Cardiac muscle cell (in vitro differentiated cells and primary cell): Measurements from ENCODE around the gene TP63. TPM values are rescaled to one million over a fixed set of nuclear protein-coding genes. Genes with fewer than 3 reads are reported as not detected.
A peak's percentile ranks its signal among the peaks of the same experiment; 100 is the strongest.

Experiments
- DNase-seq, 2 donors: peaks; one replicate each; pipeline versions ENCODE4 v3.0.0 to v3.0.0-alpha.2; 2010 to 2017; ENCODE audit warnings: low read depth in 1 of 2, low spot score in 1 of 2
- H3K27ac ChIP-seq: fragments of 200-600 bp; sonication (generic); 2 replicates; pipeline ENCODE4 v1.5.1; 2016
- H3K27me3 ChIP-seq: fragments of 200-600 bp; sonication (generic); 2 replicates; pipeline ENCODE4 v1.6.0; 2016; ENCODE audit warnings: control low read depth
- H3K36me3 ChIP-seq: fragments of 200-600 bp; sonication (generic); 2 replicates; pipeline ENCODE4 v1.5.1; 2016; ENCODE audit warnings: control low read depth
- H3K4me1 ChIP-seq: fragments of 200-600 bp; sonication (generic); 2 replicates; pipeline ENCODE4 v1.8.1; 2017; ENCODE audit warnings: low read depth, mild to moderate bottlenecking, mixed run types
- H3K4me3 ChIP-seq: fragments of 200-600 bp; sonication (generic); 2 replicates; pipeline ENCODE4 v1.5.1; 2016; ENCODE audit warnings: mild to moderate bottlenecking
- H3K9me3 ChIP-seq: fragments of 200-600 bp; sonication (generic); 2 replicates; pipeline ENCODE4 v1.5.1; 2017; ENCODE audit warnings: low read depth, mild to moderate bottlenecking, control low read depth
- polyA plus RNA-seq: library from polyadenylated mRNA; unstranded; fragments of >200 nt; fragmentation: Nextera tagmentation; extraction: Ambion mirVana; gene quantifications from 2 replicates; pipeline ENCODE4 v1.2.1, GENCODE V29; 2016
- total RNA-seq: library from RNA; depleted of rRNA; stranded (reverse); fragments of >200 nt; gene quantifications from 2 replicates; pipeline ENCODE4 v1.2.3, GENCODE V29; 2016
- TF ChIP-seq, protein P1 (sequence below): IDR thresholded peaks from 2 replicates; pipeline ENCODE4 v1.5.1; 2012; ENCODE audit warnings: low read depth, mild to moderate bottlenecking, low read length

The TP63 gene
- total and polyA plus RNA-seq, 2 experiments from 2014 or later = not detected

DNA sequence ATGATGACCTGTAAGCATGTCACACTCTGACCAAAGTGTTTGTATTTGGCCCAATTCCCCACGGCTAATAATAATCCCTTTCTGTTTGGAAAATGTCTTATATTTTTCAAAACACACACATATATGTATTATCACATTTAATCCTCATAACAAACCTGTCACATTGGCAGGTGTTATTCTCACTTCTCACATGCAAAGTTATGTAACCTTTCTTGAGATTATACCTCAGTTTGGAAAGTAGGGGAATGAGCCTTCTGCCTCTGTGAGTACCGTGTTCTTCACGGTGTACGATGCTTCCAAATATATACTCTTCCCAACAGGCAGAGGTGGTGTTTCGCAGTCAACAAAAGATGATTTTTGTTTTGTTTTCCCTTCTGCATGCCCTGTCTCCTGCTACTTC is 205.6 kb downstream of the TP63 start:
- peaks cover 4% of the 10 kb centered on the region for H3K4me1 ChIP-seq
- no peaks in the 10 kb centered on the region for H3K36me3 ChIP-seq
- peaks cover 2% of the 10 kb centered on the region for H3K27me3 ChIP-seq
- TF ChIP-seq, protein P1, sequence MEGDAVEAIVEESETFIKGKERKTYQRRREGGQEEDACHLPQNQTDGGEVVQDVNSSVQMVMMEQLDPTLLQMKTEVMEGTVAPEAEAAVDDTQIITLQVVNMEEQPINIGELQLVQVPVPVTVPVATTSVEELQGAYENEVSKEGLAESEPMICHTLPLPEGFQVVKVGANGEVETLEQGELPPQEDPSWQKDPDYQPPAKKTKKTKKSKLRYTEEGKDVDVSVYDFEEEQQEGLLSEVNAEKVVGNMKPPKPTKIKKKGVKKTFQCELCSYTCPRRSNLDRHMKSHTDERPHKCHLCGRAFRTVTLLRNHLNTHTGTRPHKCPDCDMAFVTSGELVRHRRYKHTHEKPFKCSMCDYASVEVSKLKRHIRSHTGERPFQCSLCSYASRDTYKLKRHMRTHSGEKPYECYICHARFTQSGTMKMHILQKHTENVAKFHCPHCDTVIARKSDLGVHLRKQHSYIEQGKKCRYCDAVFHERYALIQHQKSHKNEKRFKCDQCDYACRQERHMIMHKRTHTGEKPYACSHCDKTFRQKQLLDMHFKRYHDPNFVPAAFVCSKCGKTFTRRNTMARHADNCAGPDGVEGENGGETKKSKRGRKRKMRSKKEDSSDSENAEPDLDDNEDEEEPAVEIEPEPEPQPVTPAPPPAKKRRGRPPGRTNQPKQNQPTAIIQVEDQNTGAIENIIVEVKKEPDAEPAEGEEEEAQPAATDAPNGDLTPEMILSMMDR = no peak
- no peak overlapping the region for H3K27ac ChIP-seq
- H3K4me3 ChIP-seq = no peak overlapping the region
- H3K9me3 ChIP-seq = no peaks in the 10 kb centered on the region
- no peak for DNase-seq

DNA sequence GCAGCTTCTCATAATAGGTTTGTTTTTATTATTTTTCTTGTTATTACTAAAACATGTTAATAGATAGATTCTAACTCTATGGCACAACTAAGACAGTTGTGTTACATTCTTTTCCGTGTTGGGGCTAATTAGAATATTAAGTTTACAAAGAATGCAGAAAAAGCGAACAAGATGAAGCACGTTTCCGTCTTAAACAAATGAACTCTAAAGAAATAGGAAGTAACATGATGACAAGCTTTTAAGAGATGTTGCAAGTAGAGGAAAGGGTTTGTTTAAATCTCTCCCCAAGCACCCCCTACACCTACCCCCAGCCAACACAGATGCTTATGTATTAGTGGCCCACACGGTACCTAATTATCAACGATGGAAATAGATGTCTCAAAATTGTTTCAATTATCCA is 207.1 kb downstream of the TP63 start:
- TF ChIP-seq, protein P1 = no peak
- H3K27ac ChIP-seq = no peak overlapping the region
- H3K4me3 ChIP-seq = no peak overlapping the region
- no peak for DNase-seq
- no peaks in the 10 kb centered on the region for H3K9me3 ChIP-seq
- H3K36me3 ChIP-seq = no peaks in the 10 kb centered on the region
- H3K4me1 ChIP-seq = peaks cover 4% of the 10 kb centered on the region
- peaks cover 2% of the 10 kb centered on the region for H3K27me3 ChIP-seq

DNA sequence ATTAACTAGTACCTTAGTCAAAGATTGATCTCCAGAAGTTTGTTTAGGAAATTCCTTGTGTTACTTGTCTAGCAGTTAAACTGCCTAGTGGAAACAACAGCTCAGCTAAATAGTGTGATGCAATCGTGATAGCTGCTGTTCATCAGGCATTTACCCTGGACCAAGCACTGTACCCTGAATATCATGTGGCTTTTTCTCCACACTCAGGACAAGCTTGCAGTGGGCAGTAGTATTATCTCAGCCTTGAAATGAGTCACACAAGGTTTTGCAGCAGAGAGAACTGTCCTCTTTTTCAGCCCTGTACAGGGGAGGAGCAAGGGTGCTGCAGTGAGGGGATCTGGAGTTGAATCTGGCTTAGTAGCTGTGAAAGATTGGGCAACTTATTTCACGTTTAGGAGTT is 208.4 kb downstream of the TP63 start:
- Histone ChIP-seq H3K27me3 (peaks cover 2% of the 10 kb centered on the region), H3K27ac (no peak overlapping the region), H3K36me3 (no peaks in the 10 kb centered on the region), H3K9me3 (no peaks in the 10 kb centered on the region), H3K4me3 (no peak overlapping the region), H3K4me1 (peaks cover 4% of the 10 kb centered on the region)
- DNase-seq = peak in 1 of 2 donors; percentile 86
- TF ChIP-seq, protein P1 = no peak

DNA sequence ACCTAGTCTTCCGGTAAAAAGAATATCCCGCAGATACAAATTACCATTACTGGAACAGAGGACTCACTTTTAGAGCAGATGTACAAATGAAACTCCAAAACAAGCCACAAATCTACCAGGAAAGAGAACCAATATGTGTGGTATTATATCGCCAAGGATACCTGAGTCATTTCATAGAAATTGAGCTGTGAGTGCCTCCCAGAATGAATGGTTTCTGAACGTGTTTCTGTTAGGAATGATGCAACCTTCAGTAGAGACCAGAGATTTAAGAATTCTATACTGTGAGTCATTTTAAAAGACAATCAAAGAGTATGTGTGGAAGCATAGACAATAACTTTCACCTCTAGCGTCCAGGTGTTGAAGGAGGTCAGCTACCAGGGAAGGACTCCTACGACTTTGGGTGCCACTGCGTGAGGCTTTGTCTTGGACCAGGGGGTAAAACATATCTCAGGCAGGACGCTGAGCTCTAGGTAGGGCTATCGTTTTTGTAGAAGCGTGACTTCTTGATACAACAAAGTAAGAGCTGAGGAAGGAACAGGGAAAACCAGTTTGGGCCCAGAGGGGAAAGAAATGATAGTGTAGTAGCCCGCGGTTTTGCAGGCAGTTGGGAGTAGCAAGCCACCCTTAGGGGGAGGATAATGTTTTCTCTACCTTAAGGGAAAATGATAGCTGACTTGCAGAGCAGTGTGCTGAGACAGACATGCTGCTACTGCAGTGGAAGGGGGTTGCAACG is 210.4 kb downstream of the TP63 start:
- TF ChIP-seq, protein P1 = no peak
- H3K27ac ChIP-seq = no peak overlapping the region

DNA sequence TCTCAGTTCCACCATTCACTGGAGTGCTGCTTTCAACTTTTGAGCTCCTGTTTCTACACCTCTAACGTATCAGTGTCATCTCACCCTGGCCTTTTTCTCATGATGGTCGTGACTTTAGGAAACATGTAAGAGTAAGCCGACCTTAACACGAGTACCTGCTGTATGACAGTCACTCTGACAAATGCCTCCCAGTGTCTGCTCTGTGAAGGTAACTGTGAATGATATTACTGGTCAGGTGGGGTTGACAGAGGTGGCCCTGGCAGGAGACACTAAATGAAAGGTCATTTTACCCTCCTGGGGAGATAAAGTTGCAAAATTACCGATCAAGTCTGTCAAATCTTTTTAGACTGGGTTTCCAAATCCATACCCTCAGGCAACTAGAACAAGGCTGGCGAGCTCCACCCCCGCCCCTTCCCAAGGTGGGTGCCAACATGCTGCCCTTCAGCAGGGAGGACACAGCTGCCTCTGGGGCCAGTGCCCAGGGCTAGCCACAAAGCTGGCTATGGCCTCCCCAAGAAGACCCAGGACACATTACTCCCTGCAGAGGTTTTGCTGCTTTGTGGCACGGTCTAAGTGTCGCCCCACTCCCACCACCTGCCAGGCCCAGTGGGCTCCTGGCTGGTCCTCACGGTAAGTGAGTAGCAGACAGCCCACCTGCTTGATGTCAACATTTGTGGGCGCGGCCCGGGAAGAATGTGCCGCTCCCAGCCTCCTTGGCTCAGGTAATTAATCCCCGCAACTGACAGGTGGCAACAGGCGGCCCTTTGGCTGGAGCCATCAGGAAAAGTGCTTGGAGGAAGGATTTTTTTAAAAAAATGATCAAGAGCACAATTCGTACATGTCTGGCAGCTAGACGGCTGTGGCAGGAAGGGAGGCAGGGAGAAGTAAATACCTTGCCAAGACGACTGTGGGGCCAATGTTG is 211.8 kb downstream of the TP63 start:
- TF ChIP-seq, protein P1 = no peak
- no peak overlapping the region for H3K4me3 ChIP-seq
- H3K27ac ChIP-seq = no peak overlapping the region
- H3K36me3 ChIP-seq = no peaks in the 10 kb centered on the region
- H3K4me1 ChIP-seq = peaks cover 10% of the 10 kb centered on the region
- no peaks in the 10 kb centered on the region for H3K27me3 ChIP-seq
- no peaks in the 10 kb centered on the region for H3K9me3 ChIP-seq
- no peak for DNase-seq

More for the DNA sequence above, 210.4 kb downstream of the TP63 start:
- peaks cover 10% of the 10 kb centered on the region for H3K4me1 ChIP-seq
- no peaks in the 10 kb centered on the region for H3K27me3 ChIP-seq
- no peak for DNase-seq
- no peaks in the 10 kb centered on the region for H3K36me3 ChIP-seq
- no peaks in the 10 kb centered on the region for H3K9me3 ChIP-seq
- no peak overlapping the region for H3K4me3 ChIP-seq
